Astrocyte (in vitro differentiated cells and primary cell): ENCODE data around the gene ZNF440. TPM values are rescaled to one million over a fixed set of nuclear protein-coding genes. Genes with fewer than 3 reads are reported as not detected.
A peak's percentile ranks its signal among the peaks of the same experiment; 100 is the strongest.
"Not testable (repeated sequence)": the region's sequence is repeated elsewhere in the genome, so short reads cannot be mapped to it uniquely, and the experiment has no call there.

Source experiments
- DNase-seq: peaks from one replicate; pipeline ENCODE4 v3.0.0-alpha.2; 2010; ENCODE audit warnings: low read depth
- FAIRE-seq: peaks from 2 replicates; lab custom pipeline; 2011; peaks lifted over from hg19 to GRCh38; lab: Jason Lieb, UNC
- H2AFZ ChIP-seq: 2 replicates; pipeline ENCODE4 v1.6.0; 2012; ENCODE audit warnings: low read depth, low read length, inconsistent platforms
- H3K27ac ChIP-seq: 2 replicates; pipeline ENCODE4 v1.5.1; 2011; ENCODE audit warnings: low read depth, low read length, inconsistent platforms
- H3K27me3 ChIP-seq: 2 replicates; pipeline ENCODE4 v1.6.0; 2011; ENCODE audit warnings: low read length, inconsistent platforms; ENCODE audit not compliant: insufficient read depth
- H3K36me3 ChIP-seq: 2 replicates; pipeline ENCODE4 v1.5.1; 2011; ENCODE audit warnings: low read length, inconsistent platforms; ENCODE audit not compliant: insufficient read depth
- H3K4me1 ChIP-seq: 2 replicates; pipeline ENCODE4 v1.5.1; 2011; ENCODE audit warnings: low read length, inconsistent platforms; ENCODE audit not compliant: insufficient read depth
- H3K4me2 ChIP-seq: 2 replicates; pipeline ENCODE4 v1.6.0; 2012; ENCODE audit warnings: low read length, inconsistent platforms
- H3K4me3 ChIP-seq: 2 replicates; pipeline ENCODE4 v1.5.1; 2011; ENCODE audit warnings: low read depth, mild to moderate bottlenecking, low read length, inconsistent platforms; ENCODE audit not compliant: insufficient read depth
- H3K79me2 ChIP-seq: 2 replicates; pipeline ENCODE4 v1.6.0; 2012; ENCODE audit warnings: mild to moderate bottlenecking, low read length, inconsistent platforms; ENCODE audit not compliant: insufficient read depth
- H3K9ac ChIP-seq: 2 replicates; pipeline ENCODE4 v1.6.0; 2012; ENCODE audit warnings: mild to moderate bottlenecking, low read length, inconsistent platforms
- H3K9me3 ChIP-seq: 2 replicates; pipeline ENCODE4 v1.5.1; 2012; ENCODE audit warnings: low read depth, mild to moderate bottlenecking, low read length, inconsistent platforms; ENCODE audit not compliant: insufficient read depth
- H4K20me1 ChIP-seq: 2 replicates; pipeline ENCODE4 v1.6.0; 2012; ENCODE audit warnings: low read length, inconsistent platforms; ENCODE audit not compliant: insufficient read depth
- H3K27ac Mint-ChIP-seq: one replicate; pipeline ENCODE4 v1.8.0; 2021; ENCODE audit warnings: mild to moderate bottlenecking, mixed read lengths; ENCODE audit not compliant: unreplicated experiment
- H3K27me3 Mint-ChIP-seq: one replicate; pipeline ENCODE4 v1.8.0; 2021; ENCODE audit warnings: low read depth, mixed read lengths; ENCODE audit not compliant: unreplicated experiment
- H3K36me3 Mint-ChIP-seq: one replicate; pipeline ENCODE4 v1.8.0; 2021; ENCODE audit warnings: low read depth, mixed read lengths; ENCODE audit not compliant: unreplicated experiment
- H3K4me1 Mint-ChIP-seq: one replicate; pipeline ENCODE4 v1.8.0; 2021; ENCODE audit warnings: low read depth, mixed read lengths; ENCODE audit not compliant: unreplicated experiment
- H3K4me3 Mint-ChIP-seq: one replicate; pipeline ENCODE4 v1.8.0; 2021; ENCODE audit warnings: mild to moderate bottlenecking, moderate library complexity, mixed read lengths; ENCODE audit not compliant: unreplicated experiment
- H3K9me3 Mint-ChIP-seq: one replicate; pipeline ENCODE4 v1.8.0; 2021; ENCODE audit warnings: mild to moderate bottlenecking, mixed read lengths; ENCODE audit not compliant: unreplicated experiment
- EZH2 ChIP-seq: IDR thresholded peaks from 2 replicates; pipeline ENCODE4 v1.6.1; 2012; ENCODE audit warnings: mild to moderate bottlenecking, low read length, inconsistent platforms; ENCODE audit not compliant: insufficient read depth
- total RNA-seq: library from RNA; stranded (reverse); gene quantifications from 2 replicates; pipeline ENCODE4 v1.2.1, GENCODE V29; 2021
- TF ChIP-seq, protein P1 (sequence below): IDR thresholded peaks from 2 replicates; pipeline ENCODE4 v1.5.1; 2011; ENCODE audit warnings: low read depth, mild to moderate bottlenecking, inconsistent platforms, low read length, moderate library complexity; ENCODE audit not compliant: insufficient read depth

ZNF440 gene
- total RNA-seq, 1 donor from 2014 or later: not detected

DNA sequence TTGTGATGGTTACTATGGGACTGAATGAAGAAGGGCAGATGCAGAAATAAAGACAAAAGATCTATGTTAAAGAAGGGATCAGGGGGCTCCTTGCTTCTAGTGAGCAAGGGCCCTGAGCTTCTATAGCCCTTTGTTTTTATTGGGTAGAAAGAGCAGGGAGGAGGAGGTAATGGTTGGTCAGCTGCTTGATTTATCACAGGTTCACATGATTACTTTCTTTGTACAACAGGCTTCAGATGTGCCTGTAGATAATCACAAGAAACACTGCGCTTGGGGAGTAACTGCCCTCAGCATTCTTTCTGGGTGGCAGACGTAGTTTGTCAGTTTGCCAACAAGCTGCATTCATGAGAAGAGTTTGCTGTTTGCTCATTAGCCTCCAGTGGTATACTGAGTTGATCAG, 29.6 kb downstream of the ZNF440 start:
- H3K36me3 ChIP-seq: no peaks in the 10 kb centered on the region
- no peaks in the 10 kb centered on the region for H3K9me3 ChIP-seq
- H3K4me2 ChIP-seq: no peak overlapping the region
- H3K4me1 Mint-ChIP-seq: no peaks in the 10 kb centered on the region
- H3K9me3 Mint-ChIP-seq: peaks cover 13% of the 10 kb centered on the region
- no peak overlapping the region for H3K4me3 Mint-ChIP-seq
- TF ChIP-seq, protein P1, sequence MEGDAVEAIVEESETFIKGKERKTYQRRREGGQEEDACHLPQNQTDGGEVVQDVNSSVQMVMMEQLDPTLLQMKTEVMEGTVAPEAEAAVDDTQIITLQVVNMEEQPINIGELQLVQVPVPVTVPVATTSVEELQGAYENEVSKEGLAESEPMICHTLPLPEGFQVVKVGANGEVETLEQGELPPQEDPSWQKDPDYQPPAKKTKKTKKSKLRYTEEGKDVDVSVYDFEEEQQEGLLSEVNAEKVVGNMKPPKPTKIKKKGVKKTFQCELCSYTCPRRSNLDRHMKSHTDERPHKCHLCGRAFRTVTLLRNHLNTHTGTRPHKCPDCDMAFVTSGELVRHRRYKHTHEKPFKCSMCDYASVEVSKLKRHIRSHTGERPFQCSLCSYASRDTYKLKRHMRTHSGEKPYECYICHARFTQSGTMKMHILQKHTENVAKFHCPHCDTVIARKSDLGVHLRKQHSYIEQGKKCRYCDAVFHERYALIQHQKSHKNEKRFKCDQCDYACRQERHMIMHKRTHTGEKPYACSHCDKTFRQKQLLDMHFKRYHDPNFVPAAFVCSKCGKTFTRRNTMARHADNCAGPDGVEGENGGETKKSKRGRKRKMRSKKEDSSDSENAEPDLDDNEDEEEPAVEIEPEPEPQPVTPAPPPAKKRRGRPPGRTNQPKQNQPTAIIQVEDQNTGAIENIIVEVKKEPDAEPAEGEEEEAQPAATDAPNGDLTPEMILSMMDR: no peak
- no peak for TF ChIP-seq EZH2
- H2AFZ ChIP-seq: no peak overlapping the region
- no peaks in the 10 kb centered on the region for H3K4me1 ChIP-seq
- H3K27ac ChIP-seq: no peak overlapping the region
- no peaks in the 10 kb centered on the region for H4K20me1 ChIP-seq
- DNase-seq (no peak), FAIRE-seq (no peak)
- H3K4me3 ChIP-seq: no peak overlapping the region
- no peaks in the 10 kb centered on the region for H3K79me2 ChIP-seq
- no peaks in the 10 kb centered on the region for H3K27me3 ChIP-seq
- no peak overlapping the region for H3K9ac ChIP-seq
- no peaks in the 10 kb centered on the region for H3K36me3 Mint-ChIP-seq
- no peak overlapping the region for H3K27ac Mint-ChIP-seq
- H3K27me3 Mint-ChIP-seq: no peaks in the 10 kb centered on the region

DNA sequence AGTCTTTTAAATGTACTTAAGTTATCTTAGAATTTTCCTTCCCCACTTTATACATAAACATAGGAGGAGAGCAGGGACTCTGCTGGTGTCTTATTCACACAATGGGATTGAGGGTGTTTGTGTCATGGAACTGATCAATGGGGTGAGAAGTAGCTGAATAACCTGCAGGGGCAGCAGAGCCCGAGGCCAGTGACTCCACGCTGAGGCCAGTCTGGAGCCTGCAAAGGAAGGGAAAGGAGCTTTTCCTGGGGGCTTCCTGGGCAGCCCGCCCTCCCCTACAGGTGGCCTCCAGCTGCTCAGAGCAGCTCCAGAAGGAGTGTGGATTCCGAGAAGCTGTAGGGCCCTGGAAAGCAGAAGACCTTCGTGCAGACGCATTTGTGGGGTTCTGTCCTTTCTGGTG, 33.5 kb downstream of the ZNF440 start:
- H3K27me3 Mint-ChIP-seq, H3K79me2 ChIP-seq, DNase-seq, H3K27ac Mint-ChIP-seq, H3K9ac ChIP-seq, FAIRE-seq, H3K4me3 ChIP-seq, H3K27me3 ChIP-seq, H3K4me1 Mint-ChIP-seq, H3K36me3 Mint-ChIP-seq, H3K4me2 ChIP-seq, H2AFZ ChIP-seq, H3K9me3 ChIP-seq, H3K4me1 ChIP-seq, H3K36me3 ChIP-seq, H4K20me1 ChIP-seq, H3K27ac ChIP-seq, H3K4me3 Mint-ChIP-seq: not testable (repeated sequence)
- peaks cover 26% of the 10 kb centered on the region for H3K9me3 Mint-ChIP-seq

DNA sequence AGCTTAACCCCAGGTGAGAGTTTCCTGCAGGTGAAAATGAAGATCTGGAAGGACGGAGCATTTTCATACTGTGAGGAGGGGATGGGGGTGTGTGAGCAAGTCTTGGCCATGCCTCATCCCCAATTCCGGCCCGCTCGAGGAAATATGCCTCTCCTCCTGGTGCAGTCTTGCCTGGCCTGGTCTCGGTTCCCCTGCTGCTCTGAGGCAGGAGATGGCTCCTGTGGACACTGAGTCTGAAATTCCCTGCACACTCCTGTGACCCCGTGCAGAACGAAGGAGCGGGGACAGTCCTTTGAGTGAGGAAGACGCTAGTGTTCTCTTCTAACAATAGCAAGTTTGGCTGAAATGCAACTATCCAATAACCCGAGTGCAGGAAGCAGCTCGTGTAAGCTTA, 34.1 kb downstream of the ZNF440 start:
- Histone ChIP-seq H3K27me3 (no peaks in the 10 kb centered on the region), H3K79me2 (no peaks in the 10 kb centered on the region), H3K4me2 (peak overlapping the region; percentile 84), H3K9me3 (no peaks in the 10 kb centered on the region), H3K27ac (no peak overlapping the region), H3K4me1 (no peaks in the 10 kb centered on the region), H2AFZ (peak overlapping the region; percentile 85), H3K4me3 (peak overlapping the region; percentile 55), H3K36me3 (no peaks in the 10 kb centered on the region), H3K9ac (no peak overlapping the region), H4K20me1 (no peaks in the 10 kb centered on the region)
- Mint-ChIP-seq H3K9me3 (peaks cover 26% of the 10 kb centered on the region), H3K27me3 (no peaks in the 10 kb centered on the region), H3K27ac (no peak overlapping the region), H3K4me1 (no peaks in the 10 kb centered on the region), H3K4me3 (no peak overlapping the region), H3K36me3 (no peaks in the 10 kb centered on the region)
- no peak for DNase-seq
- TF ChIP-seq, protein P1: no peak
- no peak for TF ChIP-seq EZH2
- FAIRE-seq: no peak
